CD4-positive, alpha-beta T cell (primary cell): ENCODE data around the gene COMMD3. TPM values are rescaled to one million over a fixed set of nuclear protein-coding genes. Genes with fewer than 3 reads are reported as not detected.

ENCODE experiments used
- ATAC-seq: fragments of 200-7000 bp; cut with Tn5 transposase; one replicate; pipeline ENCODE4 v1.10.0; 2022; ENCODE audit warnings: mild to moderate bottlenecking; ENCODE audit not compliant: poor library complexity
- CTCF ChIA-PET: fragments of 350-600 bp; sonication (Branson Sonifier 250); formaldehyde crosslinking; loops from one replicate; lab custom pipeline; 2021; ENCODE audit warnings: antibody characterized with exemption, inconsistent platforms; lab: Charles Lee
- POLR2A ChIA-PET: fragments of 350-600 bp; sonication (Branson Sonifier 250); formaldehyde crosslinking; loops from one replicate; lab custom pipeline; 2021; ENCODE audit warnings: antibody characterized with exemption, inconsistent platforms; lab: Charles Lee
- DNase-seq, 14 experiments: peaks; one replicate each; pipeline ENCODE4 v3.0.0-alpha.2; 2013 to 2020; ENCODE audit warnings: mixed read lengths in 2 of 14
- H3K27ac ChIP-seq, 2 donors: one replicate each; pipeline versions ENCODE4 v1.5.1 to v1.7.0; 2013; ENCODE audit warnings: low read length in 2 of 2, low read depth in 1 of 2, mild to moderate bottlenecking in 1 of 2
- H3K27me3 ChIP-seq, 2 experiments: 1 replicate in 1 of 2; 2 replicates in 1 of 2; pipeline versions ENCODE4 v1.6.1 to v1.7.0; 2013; ENCODE audit warnings: low read length in 2 of 2, control low read depth in 1 of 2, mild to moderate bottlenecking in 1 of 2, moderate library complexity in 1 of 2; ENCODE audit not compliant: insufficient read depth in 2 of 2, control insufficient read depth in 1 of 2
- H3K36me3 ChIP-seq: one replicate; pipeline ENCODE4 v1.6.1; 2013; ENCODE audit warnings: low read length, control low read depth; ENCODE audit not compliant: insufficient read depth
- H3K4me1 ChIP-seq: one replicate; pipeline ENCODE4 v1.6.1; 2013; ENCODE audit warnings: low read length, control low read depth; ENCODE audit not compliant: insufficient read depth
- H3K4me3 ChIP-seq: one replicate; pipeline ENCODE4 v1.5.1; 2013; ENCODE audit warnings: mild to moderate bottlenecking, low read length, moderate library complexity
- H3K9me3 ChIP-seq, 2 experiments: 1 replicate in 1 of 2; 2 replicates in 1 of 2; pipeline versions ENCODE4 v1.6.1 to v1.7.0; 2013; ENCODE audit warnings: low read length in 2 of 2, mild to moderate bottlenecking in 2 of 2, control low read depth in 1 of 2, moderate library complexity in 1 of 2; ENCODE audit not compliant: control insufficient read depth in 1 of 2, insufficient read depth in 1 of 2
- H3K27ac Mint-ChIP-seq: one replicate; pipeline ENCODE4 v1.8.0; 2020; ENCODE audit warnings: mixed read lengths
- H3K27me3 Mint-ChIP-seq: one replicate; pipeline ENCODE4 v1.8.0; 2021; ENCODE audit warnings: mixed read lengths
- H3K36me3 Mint-ChIP-seq: one replicate; pipeline ENCODE4 v1.8.0; 2021; ENCODE audit warnings: low read depth, mixed read lengths
- H3K4me1 Mint-ChIP-seq: one replicate; pipeline ENCODE4 v1.8.0; 2021; ENCODE audit warnings: low read depth, mixed read lengths
- H3K4me3 Mint-ChIP-seq: one replicate; pipeline ENCODE4 v1.8.0; 2020; ENCODE audit warnings: mild to moderate bottlenecking, mixed read lengths
- H3K9me3 Mint-ChIP-seq: one replicate; pipeline ENCODE4 v1.8.0; 2020; ENCODE audit warnings: mixed read lengths
- intact Hi-C, 2 experiments: fragments of 100-400 bp; cut with DNase I in 1 of 2; cut with micrococcal nuclease in 1 of 2; formaldehyde crosslinking; loops; one replicate each; pipeline versions ENCODE4 v1.15.1 to v1.9.0; 2023 to 2025; cut with DNase I, micrococcal nuclease
- total RNA-seq, 174 experiments: library from RNA in 2 of 174; stranded (reverse) in 2 of 174; gene quantifications; one replicate each; pipeline ENCODE4 v1.2.3 and lab custom pipeline; 2021 to 2026
- TF ChIP-seq, protein P1 (sequence below): fragments of 200-600 bp; IDR thresholded peaks from one replicate; pipeline ENCODE4 v1.8.0; 2022; ENCODE audit warnings: antibody characterized with exemption, mild to moderate bottlenecking

Gene COMMD3
- total RNA-seq, 2 experiments from 2014 or later: 43.2 to 51.0 TPM

DNA sequence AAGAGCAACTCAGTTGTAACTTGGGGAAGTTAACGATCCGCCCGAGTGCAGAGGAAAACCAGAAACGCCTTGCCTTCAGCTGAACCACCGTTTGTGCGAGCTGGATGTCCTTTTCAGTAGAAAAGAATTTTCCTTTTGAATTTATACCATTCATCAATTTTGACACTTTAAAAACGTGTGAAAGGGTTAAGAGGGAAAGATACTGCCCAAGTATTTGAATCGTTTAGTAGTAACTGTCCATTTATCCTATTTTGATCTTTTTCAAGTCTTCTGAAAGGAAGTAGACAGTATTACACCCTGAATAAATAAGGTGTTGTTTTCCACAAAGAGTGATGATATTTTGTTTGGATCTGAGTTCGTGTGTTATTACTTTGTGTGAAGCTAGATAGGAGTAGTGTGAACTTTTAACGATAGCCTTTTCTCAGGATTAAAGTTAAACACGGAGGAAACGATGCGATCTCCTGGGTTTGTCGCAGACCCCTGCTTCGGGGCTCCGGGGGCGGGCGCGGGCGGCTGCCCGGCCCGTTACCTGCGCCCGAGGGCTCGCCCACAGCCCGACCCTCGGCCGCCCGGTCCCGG, 3.9 kb downstream of the COMMD3 start:
- peaks cover 31% of the 10 kb centered on the region for H3K4me1 ChIP-seq
- ATAC-seq: no peak
- POLR2A ChIA-PET: interaction anchor here (1.4 to 3.6 kb wide), 5 partner anchors 20 to 823 kb away, joined by 3 to 26 read pairs (median 12); no protein-coding TSS in a partner anchor

DNA sequence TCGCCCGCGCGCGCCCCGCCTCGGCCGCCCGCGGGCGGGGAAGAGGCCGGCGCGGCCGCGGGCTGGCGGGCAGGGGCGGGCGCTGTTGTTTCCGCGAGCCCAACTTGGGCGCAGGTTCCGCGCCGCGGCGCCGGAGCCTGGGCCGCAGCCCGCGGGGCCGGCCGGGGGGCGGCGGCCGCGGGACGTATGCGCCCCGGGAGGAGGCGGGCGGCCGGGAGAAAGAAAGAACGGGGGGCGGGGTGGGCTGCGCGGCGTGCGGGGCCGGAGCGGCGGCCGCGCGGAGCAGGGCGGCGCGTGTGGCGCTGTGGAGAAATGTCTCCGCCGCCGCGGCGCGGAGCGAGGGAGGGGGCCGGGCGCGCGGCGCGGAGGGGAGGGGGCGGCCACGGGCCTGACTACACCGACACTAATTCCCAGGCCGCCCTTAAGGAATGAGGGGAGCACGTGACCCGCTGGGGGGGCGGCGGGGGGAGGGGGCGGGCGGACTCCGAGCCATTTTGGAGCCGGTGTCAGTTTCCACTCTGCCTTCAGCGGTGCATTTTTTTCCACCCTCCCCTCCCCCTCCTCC, 4.5 kb downstream of the COMMD3 start, which contains the start of gene BMI1:
Gene BMI1, plus strand, starts transcription at position 509 of the 565 bp plus-strand sequence. CDS start 5,351 bp downstream, outside the sequence.
- Histone ChIP-seq H3K9me3 (peaks cover 0 to 4% of the 10 kb centered on the region in 2 experiments), H3K4me3 (peak within 1 kb of the TSS; percentile 69), H3K36me3 (no peaks in the 10 kb centered on the region), H3K4me1 (peaks cover 33% of the 10 kb centered on the region), H3K27ac (peak within 1 kb of the TSS in 1 of 2 donors; percentile 74), H3K27me3 (peaks cover 5 to 27% of the 10 kb centered on the region in 2 experiments)
- peaks cover 55% of the 10 kb centered on the region for H3K27me3 Mint-ChIP-seq
- ChIA-PET CTCF (no interaction called here), POLR2A (interaction anchor here (0.5 to 5.9 kb wide), 10 partner anchors 17 to 276 kb away, joined by 3 to 48 read pairs (median 5); no protein-coding TSS in a partner anchor)
- DNase-seq: peak in 13 of 14 experiments; percentile 50 to 85 (median 67)
- no peaks in the 10 kb centered on the region for H3K9me3 Mint-ChIP-seq
- intact Hi-C loops: loop anchor here (5.0 to 10.0 kb wide), 3 partner anchors 318 to 823 kb away; partner anchors contain the start of genes DNAJC1 (in 1 of the 2) and PIP4K2A (in 1 of the 2)
- H3K27ac Mint-ChIP-seq: peak within 1 kb of the TSS; percentile 90
- peak within 1 kb of the TSS; percentile 95 for H3K4me3 Mint-ChIP-seq
- H3K36me3 Mint-ChIP-seq: peaks cover 34% of the 10 kb centered on the region
- ATAC-seq: peak; percentile 37
- TF ChIP-seq, protein P1, sequence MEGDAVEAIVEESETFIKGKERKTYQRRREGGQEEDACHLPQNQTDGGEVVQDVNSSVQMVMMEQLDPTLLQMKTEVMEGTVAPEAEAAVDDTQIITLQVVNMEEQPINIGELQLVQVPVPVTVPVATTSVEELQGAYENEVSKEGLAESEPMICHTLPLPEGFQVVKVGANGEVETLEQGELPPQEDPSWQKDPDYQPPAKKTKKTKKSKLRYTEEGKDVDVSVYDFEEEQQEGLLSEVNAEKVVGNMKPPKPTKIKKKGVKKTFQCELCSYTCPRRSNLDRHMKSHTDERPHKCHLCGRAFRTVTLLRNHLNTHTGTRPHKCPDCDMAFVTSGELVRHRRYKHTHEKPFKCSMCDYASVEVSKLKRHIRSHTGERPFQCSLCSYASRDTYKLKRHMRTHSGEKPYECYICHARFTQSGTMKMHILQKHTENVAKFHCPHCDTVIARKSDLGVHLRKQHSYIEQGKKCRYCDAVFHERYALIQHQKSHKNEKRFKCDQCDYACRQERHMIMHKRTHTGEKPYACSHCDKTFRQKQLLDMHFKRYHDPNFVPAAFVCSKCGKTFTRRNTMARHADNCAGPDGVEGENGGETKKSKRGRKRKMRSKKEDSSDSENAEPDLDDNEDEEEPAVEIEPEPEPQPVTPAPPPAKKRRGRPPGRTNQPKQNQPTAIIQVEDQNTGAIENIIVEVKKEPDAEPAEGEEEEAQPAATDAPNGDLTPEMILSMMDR: no peak
- H3K4me1 Mint-ChIP-seq: peaks cover 63% of the 10 kb centered on the region

More for the DNA sequence above, 3.9 kb downstream of the COMMD3 start:
- H3K36me3 ChIP-seq: no peaks in the 10 kb centered on the region
- H3K27me3 ChIP-seq: peaks cover 5 to 27% of the 10 kb centered on the region in 2 experiments
- peaks cover 57% of the 10 kb centered on the region for H3K27me3 Mint-ChIP-seq
- CTCF ChIA-PET: interaction anchor here (1.2 kb wide), 1 partner anchor 825 kb away, joined by 3 read pairs; no protein-coding TSS in a partner anchor
- peak overlapping the region; percentile 91 for H3K4me3 Mint-ChIP-seq
- H3K4me1 Mint-ChIP-seq: peaks cover 68% of the 10 kb centered on the region
- peaks cover 36% of the 10 kb centered on the region for H3K36me3 Mint-ChIP-seq
- peak overlapping the region; percentile 52 for H3K4me3 ChIP-seq
- peak in 2 of 14 experiments; percentile 13 to 24 for DNase-seq
- peak overlapping the region; percentile 90 for H3K27ac Mint-ChIP-seq
- H3K27ac ChIP-seq: peak overlapping the region in 1 of 2 donors; percentile 29
- TF ChIP-seq, protein P1: no peak
- H3K9me3 Mint-ChIP-seq: no peaks in the 10 kb centered on the region
- intact Hi-C loops: loop anchor here (2.0 to 10.0 kb wide), 7 partner anchors 68 to 823 kb away; partner anchors contain the start of genes DNAJC1 (in 1 of the 2), PIP4K2A (in 1 of the 2) and SKIDA1 (in 1 of the 2)
- H3K9me3 ChIP-seq: peaks cover 0 to 4% of the 10 kb centered on the region in 2 experiments

DNA sequence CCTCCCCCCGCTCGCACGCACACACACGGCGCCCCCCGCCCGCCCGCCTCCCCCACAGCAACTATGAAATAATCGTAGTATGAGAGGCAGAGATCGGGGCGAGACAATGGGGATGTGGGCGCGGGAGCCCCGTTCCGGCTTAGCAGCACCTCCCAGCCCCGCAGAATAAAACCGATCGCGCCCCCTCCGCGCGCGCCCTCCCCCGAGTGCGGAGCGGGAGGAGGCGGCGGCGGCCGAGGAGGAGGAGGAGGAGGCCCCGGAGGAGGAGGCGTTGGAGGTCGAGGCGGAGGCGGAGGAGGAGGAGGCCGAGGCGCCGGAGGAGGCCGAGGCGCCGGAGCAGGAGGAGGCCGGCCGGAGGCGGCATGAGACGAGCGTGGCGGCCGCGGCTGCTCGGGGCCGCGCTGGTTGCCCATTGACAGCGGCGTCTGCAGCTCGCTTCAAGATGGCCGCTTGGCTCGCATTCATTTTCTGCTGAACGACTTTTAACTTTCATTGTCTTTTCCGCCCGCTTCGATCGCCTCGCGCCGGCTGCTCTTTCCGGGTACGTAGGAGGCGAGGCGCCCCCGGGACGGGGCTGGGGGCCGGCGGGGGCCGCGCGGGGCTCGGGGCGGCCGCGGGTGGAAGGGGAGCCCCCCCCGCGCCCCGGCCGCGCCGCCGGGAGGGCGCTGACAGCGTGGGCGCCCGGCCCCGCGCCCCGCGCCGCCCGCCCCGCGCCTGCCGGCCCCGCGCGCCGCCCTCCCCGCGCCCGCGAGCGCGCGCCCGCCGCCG, 5.2 kb downstream of the COMMD3 start:
- intact Hi-C loops: loop anchor here (5.0 to 10.0 kb wide), 3 partner anchors 319 to 824 kb away; partner anchors contain the start of genes DNAJC1 (in 1 of the 2) and PIP4K2A (in 1 of the 2)

More for the DNA sequence above, 5.2 kb downstream of the COMMD3 start:
- H3K4me3 Mint-ChIP-seq: peak overlapping the region; percentile 95
- ChIA-PET CTCF (no interaction called here), POLR2A (interaction anchor here (0.5 to 5.9 kb wide), 10 partner anchors 11 to 324 kb away, joined by 3 to 48 read pairs (median 5); no protein-coding TSS in a partner anchor)
- peak overlapping the region; percentile 60 for H3K4me3 ChIP-seq
- H3K4me1 Mint-ChIP-seq: peaks cover 67% of the 10 kb centered on the region
- H3K9me3 ChIP-seq: peaks cover 0 to 4% of the 10 kb centered on the region in 2 experiments
- peaks cover 38% of the 10 kb centered on the region for H3K36me3 Mint-ChIP-seq
- H3K27ac ChIP-seq: peak overlapping the region in 1 of 2 donors; percentile 74
- peaks cover 5 to 27% of the 10 kb centered on the region in 2 experiments for H3K27me3 ChIP-seq
- peaks cover 60% of the 10 kb centered on the region for H3K27me3 Mint-ChIP-seq
- DNase-seq (peak in 12 of 14 experiments; percentile 43 to 83 (median 57)), ATAC-seq (peak; percentile 32)
- no peaks in the 10 kb centered on the region for H3K36me3 ChIP-seq
- no peaks in the 10 kb centered on the region for H3K9me3 Mint-ChIP-seq
- TF ChIP-seq, protein P1: no peak
- peak overlapping the region; percentile 90 for H3K27ac Mint-ChIP-seq
- H3K4me1 ChIP-seq: peaks cover 34% of the 10 kb centered on the region
